Measurements from ENCODE around the gene ZNRF3. TPM values are rescaled to one million over a fixed set of nuclear protein-coding genes. Genes with fewer than 3 reads are reported as not detected.

ZNRF3 gene
- polyA plus RNA-seq, 1 of the 3 experiments (the other 2 are of a cell fraction): 4.2 TPM

GRCh38 chr22:28921585-28921879, 38.2 kb downstream of the ZNRF3 start:
- TF ChIP-seq MXI1 (IDR thresholded peaks at IDR 0.05; ENCODE audit: low read depth, low read length) (no peak), FOXM1 (IDR thresholded peaks at IDR 0.05; ENCODE audit: low read depth) (no peak), FOXJ3 (CRISPR knock-in tag; IDR thresholded peaks at IDR 0.05) (no peak), USF2 (IDR thresholded peaks at IDR 0.05; ENCODE audit: borderline replicate concordance, low read depth, low read length) (no peak), POLR2AphosphoS5 (IDR thresholded peaks at IDR 0.05; ENCODE audit: low read depth, low read length) (no peak), REST (IDR thresholded peaks at IDR 0.05; ENCODE audit: low read depth, low read length) (no peak), SIN3A (IDR thresholded peaks at IDR 0.05; ENCODE audit: borderline replicate concordance, low read depth, low read length) (no peak), CHD2 (IDR thresholded peaks at IDR 0.05; ENCODE audit: low read length, partially characterized antibody) (no peak), ELF1 (IDR thresholded peaks at IDR 0.05) (no peak), ZBTB33 (IDR thresholded peaks at IDR 0.05; ENCODE audit: borderline replicate concordance, low read depth) (no peak), GATA2 (CRISPR knock-in tag; IDR thresholded peaks at IDR 0.05) (no peak), RFX5 (IDR thresholded peaks at IDR 0.05; ENCODE audit: low read length) (no peak), NRF1 (IDR thresholded peaks at IDR 0.05; ENCODE audit: low read depth, low read length) (no peak), GABPA (IDR thresholded peaks at IDR 0.05; ENCODE audit: low read depth) (no peak), IRF3 (IDR thresholded peaks at IDR 0.05; ENCODE audit: low read depth, low read length) (no peak)
- H3K36me3 ChIP-seq (replicated peaks in 1 of 2; ENCODE audit: control insufficient read depth in 1 of 2, insufficient read depth in 2 of 2, low read length in 1 of 2): no peaks in the 10 kb centered on the region
- no peak overlapping the region for H3K9ac ChIP-seq
- H3K27me3 ChIP-seq (ENCODE audit: insufficient read depth): no peaks in the 10 kb centered on the region
- 94% methylated on average over 1 of the region's 1 CpG for WGBS (ENCODE audit: low lambda C conversion rate)
- ChIA-PET CTCF (no interaction called here), POLR2A (no interaction called here)
- no peak overlapping the region for H3K27ac ChIP-seq (ENCODE audit: low read depth in 2 of 2, low read length in 1 of 2)
- peaks cover 7 to 33% of the 10 kb centered on the region in 2 experiments; a peak in 2 of 4 replicates for H3K4me1 ChIP-seq (ENCODE audit: control insufficient read depth in 1 of 2, insufficient read depth in 2 of 2, low read depth in 1 of 2, low read length in 1 of 2)
- H3K9me2 ChIP-seq: no peaks in the 10 kb centered on the region
- H3F3A ChIP-seq (replicated peaks; ENCODE audit: insufficient read depth): no peaks in the 10 kb centered on the region
- H3K4me2 ChIP-seq: no peak overlapping the region
- no peak overlapping the region for H3K4me3 ChIP-seq (ENCODE audit: low read depth in 2 of 2, low read length in 1 of 2)
- H2AFZ ChIP-seq (ENCODE audit: low read depth): no peak overlapping the region
- DNase-seq: no peak
- peaks cover 22% of the 10 kb centered on the region; the same call in 1 of the 2 replicates for H3K79me2 ChIP-seq (ENCODE audit: insufficient read depth)
- H4K20me1 ChIP-seq (ENCODE audit: insufficient read depth): peaks cover 21% of the 10 kb centered on the region
- H3K9me3 ChIP-seq: no peaks in the 10 kb centered on the region

All from SK-N-SH (cell line).